ENCODE measurements around the gene C7orf33. TPM values are rescaled to one million over a fixed set of nuclear protein-coding genes. Genes with fewer than 3 reads are reported as not detected.

The C7orf33 gene
- total and polyA plus RNA-seq, 2 experiments from 2014 or later, result not detected

GRCh38 chr7:148572067-148572522, 18.5 kb upstream of the C7orf33 start:
- Mint-ChIP-seq H3K27ac (no peak overlapping the region), H3K36me3 (ENCODE audit: low read depth) (no peaks in the 10 kb centered on the region), H3K4me1 (peaks cover 11% of the 10 kb centered on the region; the same call in 2 of the 3 replicates), H3K4me3 (no peak overlapping the region), H3K9me3 (no peaks in the 10 kb centered on the region; the same call in 2 of the 3 replicates), H3K27me3 (ENCODE audit: insufficient read depth, low read depth, poor library complexity) (peaks cover 4% of the 10 kb centered on the region)
- no peak for TF ChIP-seq ETS1 (IDR thresholded peaks at IDR 0.05)
- no peak for TF ChIP-seq EZH2phosphoT487 (IDR thresholded peaks at IDR 0.05; ENCODE audit: unreplicated experiment)
- no peak for TF ChIP-seq JUNB (IDR thresholded peaks at IDR 0.05; ENCODE audit: unreplicated experiment)
- no peak for TF ChIP-seq ZNF331 (CRISPR knock-in tag; IDR thresholded peaks at IDR 0.05; ENCODE audit: low read depth)
- no peak for TF ChIP-seq ZNF462 (CRISPR knock-in tag; IDR thresholded peaks at IDR 0.05)
- no peak for TF ChIP-seq ZNF114 (CRISPR knock-in tag; IDR thresholded peaks at IDR 0.05)
- no peak for TF ChIP-seq POLR2AphosphoS5 (IDR thresholded peaks at IDR 0.05; ENCODE audit: low read depth)
- TF ChIP-seq REST (IDR thresholded peaks at IDR 0.05; ENCODE audit: unreplicated experiment), result no peak
- no peak for TF ChIP-seq CTCF (conservative IDR thresholded peaks at IDR 0.05; ENCODE audit: low read depth in 2 of 2)
- no peak for TF ChIP-seq EZH2 (IDR thresholded peaks at IDR 0.05; ENCODE audit: low read depth, unreplicated experiment)
- TF ChIP-seq STAT1 (IDR thresholded peaks at IDR 0.05; ENCODE audit: unreplicated experiment), result no peak
- no peak for TF ChIP-seq NANOG (IDR thresholded peaks at IDR 0.05; ENCODE audit: borderline replicate concordance)
- no peak for TF ChIP-seq CREB1 (CRISPR knock-in tag; IDR thresholded peaks at IDR 0.05; ENCODE audit: low read depth)
- no peak overlapping the region for H3K4me2 ChIP-seq
- peak overlapping the region; percentile 30; the same call in 1 of the 2 replicates for H2AFZ ChIP-seq
- DNase-seq (ENCODE audit: low spot score) (peak; percentile 30), ATAC-seq (no peak; the same call in 2 of the 3 replicates)
- H3K27me3 ChIP-seq (ENCODE audit: insufficient read depth), result no peaks in the 10 kb centered on the region
- no peaks in the 10 kb centered on the region for H3F3A ChIP-seq (replicated peaks; ENCODE audit: low read depth)
- 0 out of 2 replicates have a peak, but pooled peaks cover 4% of the 10 kb centered on the region for H3K4me1 ChIP-seq (ENCODE audit: insufficient read depth)
- no peak overlapping the region for H3K4me3 ChIP-seq
- no peaks in the 10 kb centered on the region for H3K79me2 ChIP-seq (replicated peaks; ENCODE audit: insufficient read depth)
- peaks cover 4% of the 10 kb centered on the region; the same call in 1 of the 2 replicates for H3K9me2 ChIP-seq (ENCODE audit: insufficient read depth)
- no peaks in the 10 kb centered on the region for H4K20me1 ChIP-seq (replicated peaks; ENCODE audit: insufficient read depth)
- H3K36me3 ChIP-seq (ENCODE audit: insufficient read depth), result no peaks in the 10 kb centered on the region
- H3K27ac ChIP-seq (ENCODE audit: low read depth), result no peak overlapping the region
